B cell (primary cell): ENCODE data around the gene OR51B6. TPM values are rescaled to one million over a fixed set of nuclear protein-coding genes. Genes with fewer than 3 reads are reported as not detected.

Experiments used
- ATAC-seq: fragments of 200-7000 bp; cut with Tn5 transposase; one replicate; pipeline ENCODE4 v1.10.0; 2021; ENCODE audit warnings: low read depth, mild to moderate bottlenecking, moderate number of reproducible peaks, moderate library complexity
- CTCF ChIA-PET: fragments of 350-600 bp; sonication (Branson Sonifier 250); formaldehyde crosslinking; loops from one replicate; lab custom pipeline; 2021; ENCODE audit warnings: antibody characterized with exemption, inconsistent platforms; lab: Charles Lee
- POLR2A ChIA-PET: fragments of 350-600 bp; sonication (Branson Sonifier 250); formaldehyde crosslinking; loops from one replicate; lab custom pipeline; 2021; ENCODE audit warnings: antibody characterized with exemption; lab: Charles Lee
- DNase-seq: peaks from one replicate; pipeline ENCODE4 v3.0.0; 2013
- H2AFZ ChIP-seq: 2 replicates; pipeline ENCODE4 v1.6.1; 2012; ENCODE audit warnings: mild to moderate bottlenecking, low read depth, low read length; ENCODE audit not compliant: insufficient read depth, poor library complexity, severe bottlenecking
- H3K27ac ChIP-seq, 2 donors: 1 replicate in 1 of 2; 2 replicates in 1 of 2; pipeline ENCODE4 v1.5.1; 2012 to 2013; ENCODE audit warnings: low read length in 2 of 2, mild to moderate bottlenecking in 2 of 2, moderate library complexity in 1 of 2
- H3K27me3 ChIP-seq, 4 experiments: fragments of 200-600 bp in 1 of 4; sonication (generic) in 1 of 4; replicated peaks in 1 of 4; 1 replicate in 2 of 4; 2 replicates in 2 of 4; pipeline versions ENCODE4 v1.6.1 to v1.7.0; 2013 to 2016; ENCODE audit warnings: low read length in 3 of 4, mild to moderate bottlenecking in 2 of 4, mixed read lengths in 1 of 4, moderate library complexity in 1 of 4; ENCODE audit not compliant: insufficient read depth in 4 of 4, control insufficient read depth in 3 of 4; ENCODE audit errors: control extremely low read depth in 1 of 4
- H3K36me3 ChIP-seq, 2 experiments: replicated peaks in 1 of 2; 1 replicate in 1 of 2; 2 replicates in 1 of 2; pipeline versions ENCODE4 v1.6.1 to v1.7.1; 2013; ENCODE audit warnings: low read length in 1 of 2; ENCODE audit not compliant: insufficient read depth in 2 of 2, control insufficient read depth in 1 of 2; ENCODE audit errors: control extremely low read depth in 1 of 2, extremely low read depth in 1 of 2
- H3K4me1 ChIP-seq, 2 donors: fragments of 200-600 bp in 1 of 2; sonication (generic) in 1 of 2; 1 replicate in 1 of 2; 2 replicates in 1 of 2; pipeline versions ENCODE4 v1.5.1 to v1.6.1; 2013 to 2017; ENCODE audit warnings: low read length in 2 of 2; ENCODE audit not compliant: control insufficient read depth in 2 of 2, insufficient read depth in 2 of 2
- H3K4me2 ChIP-seq: replicated peaks from 2 replicates; pipeline ENCODE3; 2012; ENCODE audit warnings: mild to moderate bottlenecking, low read depth, low read length; ENCODE audit not compliant: poor library complexity, severe bottlenecking
- H3K4me3 ChIP-seq, 5 experiments: fragments of 200-600 bp in 1 of 5; sonication (generic) in 1 of 5; 1 replicate in 3 of 5; 2 replicates in 2 of 5; pipeline versions ENCODE4 v1.5.1 to v1.7.0; 2011 to 2016; ENCODE audit warnings: low read length in 4 of 5, mild to moderate bottlenecking in 4 of 5, low read depth in 2 of 5, control low read depth in 1 of 5, moderate library complexity in 1 of 5; ENCODE audit not compliant: insufficient read depth in 1 of 5; ENCODE audit errors: control extremely low read depth in 1 of 5, extremely low read depth in 1 of 5
- H3K79me2 ChIP-seq: fragments of 200-600 bp; sonication (generic); one replicate; pipeline ENCODE4 v1.6.0; 2016; ENCODE audit warnings: low read length; ENCODE audit not compliant: control insufficient read depth, insufficient read depth
- H3K9ac ChIP-seq: fragments of 200-600 bp; sonication (generic); 2 replicates; pipeline ENCODE4 v1.6.1; 2017; ENCODE audit warnings: mild to moderate bottlenecking, low read length, moderate library complexity
- H3K9me3 ChIP-seq, 3 donors: one replicate each; pipeline versions ENCODE4 v1.6.1 to v1.7.1; 2013; ENCODE audit warnings: low read length in 2 of 3; ENCODE audit not compliant: control insufficient read depth in 2 of 3, insufficient read depth in 1 of 3; ENCODE audit errors: control extremely low read depth in 1 of 3
- H4K20me1 ChIP-seq: 2 replicates; pipeline ENCODE4 v1.6.0; 2012; ENCODE audit warnings: mild to moderate bottlenecking, low read length; ENCODE audit not compliant: insufficient read depth, control insufficient read depth, poor library complexity, severe bottlenecking
- H3K27ac Mint-ChIP-seq: one replicate; pipeline ENCODE4 v1.8.0; 2021; ENCODE audit warnings: mixed read lengths
- H3K27me3 Mint-ChIP-seq: one replicate; pipeline ENCODE4 v1.8.0; 2021; ENCODE audit warnings: mixed read lengths
- H3K4me1 Mint-ChIP-seq: one replicate; pipeline ENCODE4 v1.8.0; 2021; ENCODE audit warnings: mixed read lengths
- H3K4me3 Mint-ChIP-seq: one replicate; pipeline ENCODE4 v1.8.0; 2021; ENCODE audit warnings: mixed read lengths
- H3K9me3 Mint-ChIP-seq: one replicate; pipeline ENCODE4 v1.8.0; 2022; ENCODE audit warnings: mixed read lengths; ENCODE audit not compliant: insufficient read depth
- EZH2 ChIP-seq: IDR thresholded peaks from 2 replicates; pipeline ENCODE4 v1.6.1; 2012; ENCODE audit warnings: borderline replicate concordance, low read depth, mild to moderate bottlenecking, moderate library complexity, low read length; ENCODE audit not compliant: insufficient read depth, poor library complexity, severe bottlenecking
- WGBS: methylation state at CpG from one replicate; pipeline ENCODE4 v1.1.5; 2013; ENCODE audit warnings: missing lambda C conversion rate; ENCODE audit not compliant: insufficient coverage; 5-methylcytosine and 5-hydroxymethylcytosine counted together
- intact Hi-C: fragments of 100-400 bp; cut with micrococcal nuclease; formaldehyde crosslinking; loops from one replicate; pipeline ENCODE4 v1.10.0; 2022
- polyA plus RNA-seq: library from polyadenylated mRNA; depleted of rRNA; stranded (reverse); fragments of >200 nt; gene quantifications from 2 replicates; pipeline ENCODE4 v1.2.3, GENCODE V29; 2012
- total RNA-seq, 2 donors: library from RNA; stranded (reverse); fragments of 120-200 nt in 1 of 2; gene quantifications; 1 replicate in 1 of 2; 2 replicates in 1 of 2; pipeline versions ENCODE4 v1.2.3 to v1.2.4, GENCODE V29; 2013 to 2022
- TF ChIP-seq, protein P1 (sequence below): fragments of 200-600 bp; IDR thresholded peaks from one replicate; pipeline ENCODE4 v1.8.0; 2022; ENCODE audit warnings: antibody characterized with exemption, mild to moderate bottlenecking

The OR51B6 gene
- total and polyA plus RNA-seq, 2 donors (not counting 1 experiment from before 2014, with no cell fraction given), result not detected

DNA sequence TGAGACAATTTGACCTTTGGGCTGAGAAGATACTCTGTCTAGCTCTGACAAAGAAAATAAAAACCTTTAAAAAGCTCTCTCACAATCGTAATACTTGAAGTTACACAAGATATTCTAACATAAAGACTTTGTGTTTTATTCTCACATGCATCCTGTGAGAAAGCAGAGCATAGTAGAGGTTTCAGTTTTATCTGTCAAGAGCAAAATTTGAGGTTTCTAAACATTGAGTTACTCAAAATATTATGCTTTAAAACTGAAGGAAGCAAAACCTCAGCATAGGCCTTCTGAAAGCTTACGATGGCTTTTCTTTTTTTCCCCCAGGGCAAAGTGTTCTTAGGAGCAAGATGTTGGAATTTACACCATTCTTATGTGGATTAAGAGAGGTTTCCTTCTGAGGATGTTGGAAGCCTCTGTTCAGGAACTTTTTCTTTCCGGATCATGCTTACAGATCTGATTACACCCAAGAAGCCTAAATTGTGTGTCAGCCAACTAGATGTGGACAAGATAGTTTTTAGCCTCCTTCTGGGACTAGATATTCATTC is 17.3 kb downstream of the OR51B6 start:
- Histone ChIP-seq H3K4me3 (no peak overlapping the region), H3K36me3 (no peaks in the 10 kb centered on the region), H3K79me2 (no peaks in the 10 kb centered on the region), H3K27me3 (peaks cover 0 to 4% (median 0%) of the 10 kb centered on the region in 4 experiments), H2AFZ (no peak overlapping the region), H3K9ac (no peak overlapping the region), H3K4me1 (no peaks in the 10 kb centered on the region), H3K4me2 (no peak overlapping the region), H4K20me1 (no peaks in the 10 kb centered on the region), H3K9me3 (peaks cover 0 to 2% (median 2%) of the 10 kb centered on the region in 3 donors), H3K27ac (no peak overlapping the region)
- Mint-ChIP-seq H3K9me3 (peaks cover 3% of the 10 kb centered on the region), H3K27me3 (peaks cover 16% of the 10 kb centered on the region), H3K27ac (no peak overlapping the region), H3K4me3 (no peak overlapping the region), H3K4me1 (no peaks in the 10 kb centered on the region)
- intact Hi-C loops, result no loop called here
- ATAC-seq (no peak), DNase-seq (no peak)
- no peak for TF ChIP-seq EZH2
- TF ChIP-seq, protein P1, sequence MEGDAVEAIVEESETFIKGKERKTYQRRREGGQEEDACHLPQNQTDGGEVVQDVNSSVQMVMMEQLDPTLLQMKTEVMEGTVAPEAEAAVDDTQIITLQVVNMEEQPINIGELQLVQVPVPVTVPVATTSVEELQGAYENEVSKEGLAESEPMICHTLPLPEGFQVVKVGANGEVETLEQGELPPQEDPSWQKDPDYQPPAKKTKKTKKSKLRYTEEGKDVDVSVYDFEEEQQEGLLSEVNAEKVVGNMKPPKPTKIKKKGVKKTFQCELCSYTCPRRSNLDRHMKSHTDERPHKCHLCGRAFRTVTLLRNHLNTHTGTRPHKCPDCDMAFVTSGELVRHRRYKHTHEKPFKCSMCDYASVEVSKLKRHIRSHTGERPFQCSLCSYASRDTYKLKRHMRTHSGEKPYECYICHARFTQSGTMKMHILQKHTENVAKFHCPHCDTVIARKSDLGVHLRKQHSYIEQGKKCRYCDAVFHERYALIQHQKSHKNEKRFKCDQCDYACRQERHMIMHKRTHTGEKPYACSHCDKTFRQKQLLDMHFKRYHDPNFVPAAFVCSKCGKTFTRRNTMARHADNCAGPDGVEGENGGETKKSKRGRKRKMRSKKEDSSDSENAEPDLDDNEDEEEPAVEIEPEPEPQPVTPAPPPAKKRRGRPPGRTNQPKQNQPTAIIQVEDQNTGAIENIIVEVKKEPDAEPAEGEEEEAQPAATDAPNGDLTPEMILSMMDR, result no peak
- CTCF ChIA-PET, result no interaction called here
- POLR2A ChIA-PET, result no interaction called here
- no CpG with 5 or more reads among the region's 3 CpGs for WGBS

DNA sequence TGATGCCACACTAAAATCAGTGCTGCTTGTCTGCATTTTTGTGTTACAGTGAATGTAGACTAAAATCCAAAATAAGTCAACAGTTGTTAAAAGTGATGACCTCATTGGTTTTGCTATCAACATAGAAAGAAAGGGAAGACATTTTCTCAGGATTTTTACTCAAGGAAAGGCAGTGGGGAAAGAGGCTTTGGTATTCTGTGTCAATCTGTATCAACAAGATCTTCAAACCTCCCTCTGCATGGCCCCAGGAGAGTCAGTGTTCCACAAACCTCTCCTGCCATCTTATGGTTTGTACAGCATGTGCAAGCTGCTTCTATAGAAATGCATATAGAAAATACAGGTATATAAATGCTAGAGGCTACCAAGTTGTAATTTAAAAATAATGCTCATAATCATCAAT is 18.5 kb downstream of the OR51B6 start:
- Histone ChIP-seq H3K36me3 (no peaks in the 10 kb centered on the region), H3K9ac (no peak overlapping the region), H3K79me2 (no peaks in the 10 kb centered on the region), H3K27ac (no peak overlapping the region), H2AFZ (no peak overlapping the region), H3K4me1 (no peaks in the 10 kb centered on the region), H4K20me1 (no peaks in the 10 kb centered on the region), H3K4me2 (no peak overlapping the region), H3K4me3 (no peak overlapping the region), H3K9me3 (peaks cover 0 to 2% (median 2%) of the 10 kb centered on the region in 3 donors), H3K27me3 (peaks cover 0 to 4% (median 0%) of the 10 kb centered on the region in 4 experiments)
- intact Hi-C loops, result no loop called here
- POLR2A ChIA-PET, result no interaction called here
- no peak overlapping the region for H3K4me3 Mint-ChIP-seq
- ATAC-seq (no peak), DNase-seq (no peak)
- peaks cover 3% of the 10 kb centered on the region for H3K9me3 Mint-ChIP-seq
- H3K4me1 Mint-ChIP-seq, result no peaks in the 10 kb centered on the region
- H3K27ac Mint-ChIP-seq, result no peak overlapping the region
- CTCF ChIA-PET, result no interaction called here
- peaks cover 16% of the 10 kb centered on the region for H3K27me3 Mint-ChIP-seq
- TF ChIP-seq EZH2, result no peak
- TF ChIP-seq, protein P1, result no peak
